ENCODE data around the gene GJA4. TPM values are rescaled to one million over a fixed set of nuclear protein-coding genes. Genes with fewer than 3 reads are reported as not detected.

The GJA4 gene
- total RNA-seq: 10 to 100 TPM; 11.0 to 22.7 (median 18.8) TPM

DNA sequence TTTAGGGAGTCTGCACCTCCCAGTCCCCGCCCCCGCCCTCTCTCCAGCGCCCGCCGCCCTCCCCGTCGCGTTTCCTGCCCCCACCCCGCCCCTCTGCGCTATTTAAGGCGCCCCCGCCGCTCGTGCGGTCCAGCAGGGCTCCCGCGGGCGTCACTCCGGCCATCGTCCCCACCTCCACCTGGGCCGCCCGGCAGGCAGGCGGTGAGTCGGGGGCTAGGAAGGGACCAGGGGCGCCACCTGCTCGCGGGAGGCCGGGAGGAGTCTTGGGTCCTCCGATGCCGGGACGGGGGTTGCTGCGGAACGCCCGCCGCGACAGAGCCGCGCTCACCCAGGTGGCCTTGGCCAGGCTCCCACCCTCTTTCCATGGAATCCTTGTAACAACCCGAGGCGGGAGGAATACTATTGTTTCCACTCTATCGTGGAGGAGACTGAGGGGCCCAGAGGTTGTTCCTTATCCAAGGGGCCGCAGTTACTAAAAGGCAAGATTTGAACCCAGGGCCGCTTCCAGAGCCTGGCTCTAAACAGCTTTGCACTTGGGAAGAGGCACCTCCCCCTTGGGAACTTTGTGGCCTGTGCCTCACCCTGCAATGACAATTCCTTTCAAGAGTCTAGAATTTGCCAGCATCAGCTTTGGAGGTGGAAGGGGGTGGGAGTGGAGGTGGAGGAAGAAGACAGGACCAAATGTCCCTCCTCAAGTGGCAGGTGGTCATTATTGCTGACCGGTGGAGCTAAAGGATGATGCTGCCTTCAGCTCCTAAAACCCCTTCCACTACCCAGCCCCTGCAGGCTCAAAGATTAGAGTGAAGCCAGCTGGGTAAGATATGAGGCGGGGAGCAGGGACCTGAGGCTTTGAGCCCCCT, at the start of gene GJA4:
Gene GJA4 (plus strand): TSS at position 132 of the 860 bp plus-strand sequence. CDS start 1,215 bp downstream, outside the sequence.
- DNase-seq: peak; percentile 24 to 25
- peaks cover 9 to 26% of the 10 kb centered on the region in 2 donors for H3K4me1 ChIP-seq
- 26 to 65% methylated on average over 5 to 16 of the region's 45 CpGs for whole genome bisulfite sequencing, 2 donors
- H3K4me3 ChIP-seq (replicated peaks in 1 of 3): peak within 1 kb of the TSS in 1 of 3 donors; percentile 46
- no peaks in the 10 kb centered on the region for H3K36me3 ChIP-seq
- TF ChIP-seq POLR2A (IDR thresholded peaks at IDR 0.05): no peak
- TF ChIP-seq CTCF (IDR thresholded peaks at IDR 0.05): no peak
- no peaks in the 10 kb centered on the region for H3K9me3 ChIP-seq
- H3K27ac ChIP-seq: peak within 1 kb of the TSS; percentile 28 to 82 (median 75)
- intact Hi-C loops (cut with DNase I): no loop called here
- no peaks in the 10 kb centered on the region for H3K27me3 ChIP-seq

DNA sequence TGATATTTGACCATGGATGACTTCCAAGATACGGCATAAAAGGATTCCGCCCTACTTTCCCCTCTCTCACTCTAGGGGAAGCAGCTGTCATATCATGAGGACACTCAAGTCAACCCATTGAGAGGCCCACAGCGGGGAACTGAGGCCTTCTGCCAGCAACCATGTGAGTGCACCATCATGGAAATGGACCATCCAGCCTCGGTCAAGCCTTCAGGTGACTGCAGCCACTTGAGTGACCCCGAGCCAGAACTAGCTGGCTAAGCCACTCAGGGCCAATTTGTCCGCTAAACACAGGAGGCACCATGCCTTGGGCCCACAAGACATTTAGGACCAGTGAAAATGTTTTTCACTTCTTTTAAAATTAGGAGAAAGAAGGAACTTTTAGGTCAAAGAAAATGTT, 49.0 kb upstream of the GJA4 start:
- TF ChIP-seq POLR2A (IDR thresholded peaks at IDR 0.05) (no peak), CTCF (IDR thresholded peaks at IDR 0.05) (no peak)
- DNase-seq: no peak
- WGBS, 2 donors: 71 to 72% methylated on average over 6 of the region's 6 CpGs
- no peaks in the 10 kb centered on the region for H3K36me3 ChIP-seq
- intact Hi-C loops (cut with DNase I): no loop called here
- no peaks in the 10 kb centered on the region for H3K27me3 ChIP-seq
- H3K9me3 ChIP-seq: no peaks in the 10 kb centered on the region
- no peaks in the 10 kb centered on the region for H3K4me1 ChIP-seq
- H3K27ac ChIP-seq: no peak overlapping the region
- H3K4me3 ChIP-seq (replicated peaks in 1 of 3): no peak overlapping the region

DNA sequence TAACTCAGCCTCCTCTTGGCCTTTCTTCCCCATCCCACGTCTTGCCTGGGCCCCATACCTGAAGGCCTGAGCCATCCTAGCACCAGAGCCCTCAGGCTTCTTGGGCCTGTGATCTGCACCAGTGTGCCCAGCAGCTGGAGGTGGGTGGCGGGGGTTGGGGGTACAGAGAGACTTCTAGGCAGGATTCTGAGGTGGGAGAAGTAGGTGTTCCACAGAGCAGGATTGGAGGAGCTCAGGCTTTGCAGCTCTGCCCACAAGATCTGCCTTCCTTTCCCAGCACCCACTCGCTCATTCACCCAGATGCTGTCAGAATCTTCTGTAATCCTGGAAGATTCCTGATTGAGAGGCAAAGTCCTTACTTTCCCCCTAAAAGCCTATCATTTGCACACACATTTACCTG, 47.9 kb upstream of the GJA4 start:
- TF ChIP-seq POLR2A (IDR thresholded peaks at IDR 0.05) (no peak), CTCF (IDR thresholded peaks at IDR 0.05) (no peak)
- 72 to 74% methylated on average over 3 of the region's 3 CpGs for WGBS, 2 donors

DNA sequence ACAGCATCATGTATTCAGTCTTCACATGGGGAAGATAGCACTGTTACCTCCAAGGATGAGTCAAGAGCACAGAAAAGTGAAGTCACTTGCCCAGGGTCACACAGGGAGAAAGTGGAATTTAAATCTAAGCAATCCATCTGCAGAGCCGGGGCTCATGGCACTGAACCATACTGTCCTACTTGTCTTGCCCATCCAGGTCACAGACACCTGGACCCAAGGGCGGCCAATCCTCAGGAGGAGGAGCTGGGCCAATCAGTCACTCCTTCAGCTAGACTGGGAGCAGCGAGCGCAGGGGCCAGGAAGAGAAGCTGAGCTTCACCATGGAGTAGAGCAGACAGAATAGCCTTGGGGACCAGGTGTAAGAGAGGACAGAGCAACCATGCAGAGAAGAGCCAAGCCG, 47.1 kb upstream of the GJA4 start:
- intact Hi-C loops (cut with DNase I): no loop called here
- 71 to 72% methylated on average over 4 to 5 of the region's 5 CpGs for WGBS, 2 donors

More for the DNA sequence above, 47.9 kb upstream of the GJA4 start:
- Histone ChIP-seq H3K27ac (no peak overlapping the region), H3K4me3 (replicated peaks in 1 of 3) (no peak overlapping the region), H3K9me3 (no peaks in the 10 kb centered on the region), H3K27me3 (no peaks in the 10 kb centered on the region), H3K36me3 (no peaks in the 10 kb centered on the region), H3K4me1 (no peaks in the 10 kb centered on the region)
- no peak for DNase-seq
- intact Hi-C loops (cut with DNase I): no loop called here

More for the DNA sequence above, 47.1 kb upstream of the GJA4 start:
- H3K27me3 ChIP-seq: no peaks in the 10 kb centered on the region
- no peak overlapping the region for H3K4me3 ChIP-seq (replicated peaks in 1 of 3)
- DNase-seq: no peak
- TF ChIP-seq POLR2A (IDR thresholded peaks at IDR 0.05) (no peak), CTCF (IDR thresholded peaks at IDR 0.05) (no peak)
- no peaks in the 10 kb centered on the region for H3K4me1 ChIP-seq
- no peaks in the 10 kb centered on the region for H3K9me3 ChIP-seq
- H3K27ac ChIP-seq: no peak overlapping the region
- H3K36me3 ChIP-seq: no peaks in the 10 kb centered on the region
